RKO (cell line): ENCODE data around the gene OPTN.
"Not testable (repeated sequence)": the region's sequence is repeated elsewhere in the genome, so short reads cannot be mapped to it uniquely, and the experiment has no call there.

Source experiments
- DNase-seq: peaks from one replicate; pipeline ENCODE4 v3.0.0-alpha.2; 2016; ENCODE audit warnings: low spot score

OPTN gene

GRCh38 chr10:13099666-13100348 is at the start of gene OPTN:
Gene OPTN, plus strand, starts transcription at chr10:13100163. Its CDS starts 8,960 bp downstream, at chr10:13109123.
- DNase-seq: peak; percentile 89

GRCh38 chr10:13051126-13051694 is 48.8 kb upstream of the OPTN start:
- no peak for DNase-seq

GRCh38 chr10:13053208-13053607 is 46.8 kb upstream of the OPTN start:
- DNase-seq: not testable (repeated sequence)

- DNase-seq: no peak
Observed at GRCh38 chr10:13053794-13054462, 46.0 kb upstream of the OPTN start.

GRCh38 chr10:13054844-13055243 is 45.1 kb upstream of the OPTN start:
- no peak for DNase-seq

- peak; percentile 25 for DNase-seq
Observed at GRCh38 chr10:13056456-13057077, 43.4 kb upstream of the OPTN start.

- DNase-seq: peak; percentile 82
Observed at GRCh38 chr10:13062803-13063202, 37.2 kb upstream of the OPTN start.

- DNase-seq: no peak
Observed at GRCh38 chr10:13066527-13066926, 33.4 kb upstream of the OPTN start.

- DNase-seq: no peak
Observed at GRCh38 chr10:13067431-13067830, 32.5 kb upstream of the OPTN start.

- no peak for DNase-seq
Observed at GRCh38 chr10:13068071-13068470, 31.9 kb upstream of the OPTN start.

DNA sequence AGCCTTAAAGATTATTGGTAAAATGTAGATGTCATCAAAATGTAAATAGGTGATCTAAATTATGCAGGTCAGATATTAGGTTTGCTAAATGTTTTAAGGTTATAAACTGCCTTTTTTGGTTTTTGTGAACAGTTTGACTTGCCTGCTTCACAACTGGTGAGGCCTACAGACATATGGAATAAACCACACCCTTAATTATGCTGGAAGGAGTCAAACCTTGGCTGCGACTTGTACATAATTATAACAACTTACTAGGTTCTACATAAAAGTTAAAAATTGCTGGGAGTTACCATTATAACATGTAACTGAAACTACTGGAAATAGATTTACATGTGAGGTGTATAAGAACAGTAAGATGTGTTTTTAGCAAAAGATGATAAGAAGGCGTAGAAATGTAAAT is 31.5 kb upstream of the OPTN start:
- no peak for DNase-seq

DNA sequence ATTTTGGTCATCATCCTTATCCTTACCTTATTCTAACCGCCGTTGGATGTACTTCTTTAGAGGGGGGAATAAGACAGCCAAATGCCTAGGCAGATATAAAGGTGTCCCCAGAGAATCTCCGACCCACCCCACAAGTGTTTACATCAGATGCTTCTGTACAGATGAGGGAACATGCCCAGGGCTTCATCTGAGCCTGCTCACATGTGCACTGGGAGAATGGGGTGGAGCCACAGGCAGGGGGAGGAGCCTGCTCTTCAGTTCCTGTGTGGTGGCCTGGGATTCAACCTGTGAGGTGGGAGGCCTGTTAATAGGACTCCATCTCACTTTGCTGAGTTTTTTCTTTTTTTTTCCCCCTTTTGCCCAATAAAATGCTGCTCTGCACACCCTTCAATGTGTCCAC is 27.6 kb upstream of the OPTN start:
- no peak for DNase-seq

DNA sequence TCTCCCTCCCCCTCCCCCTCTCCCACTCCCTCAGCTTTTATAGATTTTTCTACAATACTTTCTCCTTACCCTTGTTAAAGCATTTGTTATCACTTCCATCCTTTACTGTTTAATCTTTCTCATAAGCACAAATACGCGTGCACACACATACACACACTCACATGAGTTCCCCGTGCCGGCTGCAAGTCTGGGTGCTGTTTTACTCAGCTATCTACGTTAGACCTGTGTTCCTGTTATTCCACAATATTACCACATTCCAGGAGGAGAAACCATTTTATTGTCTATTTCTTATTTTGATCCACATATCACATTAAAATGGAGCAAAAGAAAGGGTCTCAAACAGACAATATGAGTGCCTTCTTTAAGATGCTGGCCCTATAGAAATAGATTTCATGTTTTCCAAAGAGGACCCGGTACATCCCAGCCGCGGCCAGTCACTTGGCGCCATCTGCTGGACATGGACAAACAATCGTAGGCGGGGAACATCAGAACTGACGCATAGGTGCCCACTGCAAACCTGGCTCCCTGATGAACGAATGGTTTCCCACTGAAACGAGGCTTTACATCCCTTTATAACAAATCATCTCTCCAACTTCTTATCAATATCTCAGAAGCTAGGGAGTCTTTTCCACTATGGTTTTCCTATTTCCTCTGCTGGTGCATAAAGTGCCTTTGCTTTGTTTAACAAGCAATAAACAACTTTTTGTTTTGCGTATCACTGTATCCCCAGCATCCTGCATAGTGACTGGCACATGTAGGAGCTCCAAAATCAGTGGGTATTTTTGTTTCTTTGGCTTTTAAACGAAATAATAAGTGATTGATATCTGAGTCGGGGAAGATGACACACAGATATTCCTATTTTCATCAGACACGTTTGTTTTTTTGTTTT is 25.2 kb upstream of the OPTN start:
- DNase-seq: peak; percentile 86

GRCh38 chr10:13078912-13079775 is 20.8 kb upstream of the OPTN start:
- DNase-seq: no peak

GRCh38 chr10:13079776-13080050 is 20.2 kb upstream of the OPTN start:
- no peak for DNase-seq

DNA sequence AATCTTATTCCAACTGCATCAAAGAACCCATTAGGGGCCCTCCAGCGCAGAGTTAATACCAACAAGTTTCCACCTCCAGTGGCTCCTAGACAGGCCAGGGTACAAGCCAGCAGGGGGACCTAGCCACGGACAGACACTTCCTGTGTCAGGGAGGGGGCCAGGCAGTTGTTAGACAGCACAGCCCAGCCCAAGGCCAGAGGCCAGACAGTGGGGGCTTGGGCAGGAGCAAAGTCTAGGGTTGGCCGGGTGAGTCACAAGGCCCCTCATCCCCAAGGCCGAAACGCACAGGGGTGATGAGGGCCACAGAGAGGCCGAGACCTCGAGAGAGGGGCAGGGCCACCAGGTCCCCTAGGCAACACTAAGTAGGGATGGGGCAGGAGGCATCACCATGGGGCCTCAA is 19.3 kb upstream of the OPTN start:
- no peak for DNase-seq

DNA sequence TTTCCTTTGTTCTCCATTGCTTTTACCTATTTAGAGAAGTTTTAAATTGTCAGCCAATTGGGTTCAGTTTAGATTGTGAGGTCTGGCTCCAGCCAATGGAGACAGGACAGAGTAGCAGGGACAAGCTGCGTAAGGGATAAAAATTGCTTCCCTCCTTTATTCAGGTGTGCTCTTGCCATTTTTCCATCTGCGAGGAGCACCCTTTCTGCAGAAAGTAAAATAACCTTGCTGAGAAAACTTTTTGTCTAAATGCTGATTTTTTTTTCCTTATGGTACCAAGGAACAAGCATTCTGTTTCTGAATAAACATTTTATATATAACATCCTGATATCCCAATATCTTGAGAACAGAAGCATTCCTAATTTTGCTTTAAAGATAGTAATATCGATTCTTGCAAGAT is 16.3 kb upstream of the OPTN start:
- DNase-seq: not testable (repeated sequence)

DNA sequence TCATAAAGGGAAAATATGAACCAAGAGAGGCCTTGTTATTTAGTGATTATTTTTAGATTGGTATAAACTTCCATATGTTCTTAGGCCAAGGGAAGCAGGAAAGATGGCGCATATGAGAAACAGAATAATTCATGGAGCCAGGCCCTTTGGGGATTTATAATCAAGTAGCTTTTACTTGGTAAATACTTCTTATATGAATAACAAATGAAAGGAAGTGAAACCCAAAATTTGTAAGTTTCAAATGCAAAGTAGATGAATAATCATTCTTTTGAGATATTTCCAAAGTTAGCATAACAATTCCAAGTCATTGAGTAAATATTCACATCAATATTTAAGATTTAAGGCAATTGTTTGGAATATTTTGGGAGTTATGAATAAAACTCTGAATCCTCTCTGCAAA is 13.9 kb upstream of the OPTN start:
- no peak for DNase-seq

GRCh38 chr10:13087601-13087985 is 12.4 kb upstream of the OPTN start:
- DNase-seq: no peak

- peak; percentile 59 for DNase-seq
Observed at GRCh38 chr10:13087986-13088618, 11.9 kb upstream of the OPTN start.

GRCh38 chr10:13089345-13089744 is 10.6 kb upstream of the OPTN start:
- no peak for DNase-seq
